NCI-H345 treated with DMSO at 0.1 percent for 48 hours (cell line): Measurements from ENCODE around the gene PIGU.
"Not testable (repeated sequence)": the region's sequence is repeated elsewhere in the genome, so short reads cannot be mapped to it uniquely, and the experiment has no call there.

Experiments used
- DNase-seq: peaks from one replicate; lab custom pipeline; 2025; ENCODE audit not compliant: unreplicated experiment; lab: John Stamatoyannopoulos, UW

Gene PIGU, protein sequence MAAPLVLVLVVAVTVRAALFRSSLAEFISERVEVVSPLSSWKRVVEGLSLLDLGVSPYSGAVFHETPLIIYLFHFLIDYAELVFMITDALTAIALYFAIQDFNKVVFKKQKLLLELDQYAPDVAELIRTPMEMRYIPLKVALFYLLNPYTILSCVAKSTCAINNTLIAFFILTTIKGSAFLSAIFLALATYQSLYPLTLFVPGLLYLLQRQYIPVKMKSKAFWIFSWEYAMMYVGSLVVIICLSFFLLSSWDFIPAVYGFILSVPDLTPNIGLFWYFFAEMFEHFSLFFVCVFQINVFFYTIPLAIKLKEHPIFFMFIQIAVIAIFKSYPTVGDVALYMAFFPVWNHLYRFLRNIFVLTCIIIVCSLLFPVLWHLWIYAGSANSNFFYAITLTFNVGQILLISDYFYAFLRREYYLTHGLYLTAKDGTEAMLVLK

DNA sequence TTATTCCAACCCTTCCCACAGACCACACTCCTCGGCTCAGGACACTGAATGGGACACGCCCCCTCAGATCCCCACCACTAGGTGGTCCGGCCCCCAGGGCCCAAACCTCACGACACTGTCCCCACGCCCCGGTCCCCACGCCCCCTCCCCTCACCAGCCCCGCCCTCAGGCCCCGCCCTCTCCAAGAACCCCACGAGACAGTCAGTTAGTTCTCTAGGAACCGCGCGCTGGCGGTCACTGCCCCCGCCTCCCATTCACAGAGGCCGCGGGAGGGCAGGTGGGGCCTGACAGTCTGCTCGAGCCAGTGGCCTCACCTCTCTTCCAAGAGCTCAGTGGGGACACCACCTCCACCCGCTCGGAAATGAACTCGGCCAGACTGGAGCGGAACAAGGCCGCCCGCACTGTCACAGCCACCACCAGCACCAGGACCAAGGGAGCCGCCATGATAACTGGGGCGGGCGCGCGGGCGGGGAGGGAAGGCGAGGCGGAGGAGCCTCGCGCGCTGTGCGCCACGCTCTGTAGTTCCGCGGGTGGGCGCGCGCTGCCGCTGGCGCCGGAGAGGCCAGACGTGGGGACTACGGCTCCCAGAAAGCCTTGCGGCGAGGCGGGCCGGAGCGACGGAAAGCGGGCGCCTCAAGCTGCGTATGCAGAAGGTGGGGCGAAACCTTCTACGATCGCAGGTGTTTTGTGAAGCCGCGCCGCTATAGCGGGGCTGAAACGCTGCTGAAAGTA is at the start of gene PIGU:
Gene PIGU (minus strand): TSS at position 451 of the 732 bp plus-strand sequence. CDS start 7 bp downstream, at position 444.
- DNase-seq, result peak; percentile 97

DNA sequence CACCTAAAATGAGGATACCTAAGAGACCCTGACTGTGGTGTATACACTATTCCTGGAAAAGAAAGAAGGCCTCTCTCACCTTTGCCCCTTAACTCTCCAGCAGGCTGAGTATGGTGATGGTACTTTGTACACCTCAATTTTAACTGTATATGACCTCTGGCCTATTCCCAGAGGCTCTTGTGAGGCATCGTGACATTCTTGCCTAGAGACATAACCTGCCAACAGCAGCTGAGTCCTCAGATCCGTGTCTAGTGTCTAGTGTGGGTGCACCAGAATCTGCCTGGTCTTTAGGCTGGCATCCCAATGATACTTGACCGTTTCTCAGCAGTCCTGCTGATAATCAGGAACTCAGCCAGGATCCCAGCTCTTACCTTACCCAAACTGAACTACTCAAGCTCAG is 47.3 kb upstream of the PIGU start:
- no peak for DNase-seq

DNA sequence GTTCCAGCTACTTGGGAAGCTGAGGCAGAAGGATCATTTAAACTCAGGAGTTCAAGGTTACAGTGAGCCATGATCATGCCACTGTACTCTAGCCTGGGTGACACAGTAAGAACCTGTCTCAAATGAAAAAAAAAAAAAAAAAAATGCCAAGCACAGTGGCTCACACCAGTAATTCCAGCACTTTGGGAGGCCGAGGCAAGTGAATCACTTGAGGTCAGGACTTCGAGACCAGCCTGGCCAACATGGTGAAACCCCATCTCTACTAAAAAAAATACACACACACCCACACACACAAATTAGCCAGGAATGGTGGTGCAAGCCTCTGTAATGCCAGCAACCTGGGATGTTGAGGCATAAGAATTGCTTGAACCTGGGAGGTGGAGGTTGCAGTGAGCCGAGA is 45.7 kb upstream of the PIGU start:
- not testable (repeated sequence) for DNase-seq

DNA sequence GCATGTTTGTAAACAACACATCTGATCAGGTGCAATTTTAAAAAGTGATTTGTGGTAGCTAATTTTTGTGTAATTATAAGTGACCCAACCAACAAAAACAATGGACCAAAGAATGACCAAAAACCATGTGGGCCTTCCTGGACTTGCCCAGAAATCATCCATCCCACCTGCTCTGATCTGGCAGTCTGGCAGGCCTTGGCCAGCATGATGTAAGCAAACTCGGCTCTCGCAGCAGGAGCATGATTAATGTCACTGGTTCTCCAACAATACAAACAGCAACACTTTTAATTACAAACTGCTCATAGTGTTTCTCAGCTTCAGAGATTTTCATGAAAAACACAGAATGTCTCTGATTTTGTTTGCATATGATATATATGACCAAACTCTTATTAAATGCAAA is 43.4 kb upstream of the PIGU start:
- DNase-seq, result no peak

DNA sequence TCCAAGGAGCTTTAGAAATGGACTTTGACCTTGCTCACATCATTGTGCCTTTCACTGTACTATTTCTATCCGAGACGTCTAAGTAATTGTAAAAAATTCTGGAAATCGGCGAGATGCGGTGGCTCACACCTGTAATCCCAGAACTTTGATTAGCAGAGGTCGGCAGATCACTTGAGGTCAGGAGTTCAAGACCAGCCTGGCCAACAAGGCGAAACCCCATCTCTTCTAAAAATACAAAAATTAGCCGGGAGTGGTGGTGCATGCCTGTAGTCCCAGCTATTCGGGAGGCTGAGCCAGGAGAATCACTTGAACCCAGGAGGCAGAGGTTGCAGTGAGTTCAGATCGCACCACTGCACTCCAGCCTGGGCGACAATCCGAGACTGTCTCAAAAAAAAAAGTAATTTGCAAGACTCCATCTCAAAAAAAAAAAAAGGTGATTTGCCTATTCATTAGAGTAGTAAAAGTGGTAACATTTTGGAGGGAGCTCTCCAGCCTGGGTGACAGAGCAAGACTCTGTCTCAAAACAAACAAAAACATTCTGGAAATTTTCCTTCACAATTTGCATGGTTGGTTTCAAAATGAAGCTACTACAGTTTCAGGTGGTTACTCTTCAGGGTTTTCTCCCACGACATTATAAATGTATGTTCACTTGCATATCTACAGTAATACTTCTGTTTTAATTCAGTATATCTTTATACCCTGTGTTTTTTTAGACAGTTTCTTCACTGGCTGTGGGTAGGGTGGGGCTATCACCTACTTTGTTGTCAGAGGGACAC is 42.5 kb upstream of the PIGU start:
- DNase-seq, result not testable (repeated sequence)

DNA sequence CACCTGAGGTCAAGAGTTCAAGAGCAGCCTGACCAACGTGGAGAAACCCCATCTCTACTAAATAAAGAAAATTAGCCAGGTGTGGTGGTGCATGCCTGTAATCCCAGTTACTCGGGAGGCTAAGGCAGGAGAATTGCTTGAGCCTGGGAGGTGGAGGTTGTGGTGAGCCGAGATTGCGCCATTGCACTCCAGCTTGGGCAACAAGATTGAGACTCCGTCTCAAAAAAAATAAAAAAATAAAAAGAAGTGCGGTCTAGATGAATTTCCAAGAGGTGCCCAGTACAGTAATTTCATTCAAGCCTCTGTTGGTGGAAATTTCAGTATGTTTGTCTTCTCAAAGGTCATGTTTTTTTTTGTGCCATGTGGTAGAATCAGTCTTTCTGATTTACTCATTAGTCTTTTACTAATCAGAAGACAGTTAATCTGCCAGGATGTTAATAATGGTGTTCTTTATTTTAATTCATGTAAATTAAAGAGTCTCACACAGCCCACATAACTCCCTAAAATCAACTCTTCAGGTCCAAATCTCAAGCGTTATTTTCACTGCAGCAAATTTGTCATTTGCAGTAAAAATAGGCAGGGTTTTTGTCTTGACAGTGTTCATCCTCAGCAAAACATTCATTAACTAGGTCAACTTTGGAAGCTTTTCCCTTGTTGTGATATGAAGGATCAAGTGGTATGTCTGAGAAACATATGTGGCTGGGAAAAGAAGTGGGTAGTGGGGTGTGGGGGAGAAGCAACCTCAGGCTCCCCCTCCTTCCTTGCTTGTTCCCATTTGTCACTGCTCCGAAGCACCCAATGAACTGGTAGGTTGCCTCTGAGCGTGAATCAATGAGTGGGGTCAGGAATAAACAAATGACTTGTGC is 40.6 kb upstream of the PIGU start:
- no peak for DNase-seq

DNA sequence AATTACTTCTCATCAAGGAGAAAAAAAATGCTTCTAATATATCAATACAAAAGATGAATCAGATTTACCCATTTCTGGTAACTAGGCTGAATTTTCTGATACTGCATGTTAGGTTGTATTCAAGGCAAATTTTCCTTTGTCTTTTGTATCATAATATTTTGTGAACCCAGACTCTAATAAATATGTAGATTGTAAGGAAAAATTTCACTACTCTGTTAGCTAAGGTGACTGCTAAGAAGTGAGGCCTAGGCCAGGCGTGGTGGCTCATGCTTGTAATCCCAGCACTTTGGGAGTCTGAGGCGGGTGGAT is 40.0 kb upstream of the PIGU start:
- no peak for DNase-seq

DNA sequence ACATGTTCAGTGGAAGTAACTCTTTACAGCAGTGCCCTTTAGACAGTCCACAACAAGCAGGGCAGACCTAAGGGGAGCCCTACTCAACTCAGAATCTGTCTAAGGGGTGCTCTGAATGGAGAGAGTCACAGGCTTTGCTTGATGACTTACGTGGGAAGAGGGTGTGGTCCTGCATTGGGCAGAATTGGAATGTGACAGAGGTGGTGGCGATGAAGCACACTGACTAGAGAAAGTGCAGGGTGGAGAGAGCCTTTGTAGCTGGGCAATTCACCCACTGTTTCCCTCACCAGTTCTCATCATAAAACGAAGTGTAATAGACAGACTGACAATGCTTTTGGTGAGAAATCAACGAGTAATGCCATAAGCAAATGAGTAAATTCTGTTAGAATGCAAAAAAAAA is 38.5 kb upstream of the PIGU start:
- DNase-seq, result no peak

DNA sequence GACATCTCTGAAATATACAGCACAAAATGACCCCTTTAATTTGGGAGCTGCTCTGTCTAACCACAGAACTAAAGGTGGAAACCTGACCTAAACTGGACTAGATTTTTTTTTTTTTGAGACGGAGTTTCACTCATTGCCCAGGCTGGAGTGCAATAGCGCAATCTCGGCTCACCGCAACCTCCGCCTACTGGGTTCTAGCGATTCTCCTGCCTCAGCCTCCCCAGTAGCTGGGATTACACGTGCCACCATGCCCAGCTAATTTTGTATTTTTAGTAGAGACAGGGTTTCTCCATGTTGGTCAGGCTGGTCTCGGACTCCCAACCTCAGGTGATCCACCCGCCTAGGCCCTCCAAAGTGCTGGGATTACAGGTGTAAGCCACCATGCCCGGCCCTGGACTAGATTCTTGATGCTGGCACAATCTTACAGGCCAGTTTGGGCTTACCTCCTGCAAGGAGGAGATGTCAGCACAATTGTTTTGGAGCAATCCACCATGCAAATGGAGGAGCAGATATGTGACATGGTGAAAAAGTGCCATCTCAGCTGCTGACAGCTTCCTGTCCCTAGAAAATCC is 37.1 kb upstream of the PIGU start:
- not testable (repeated sequence) for DNase-seq

DNA sequence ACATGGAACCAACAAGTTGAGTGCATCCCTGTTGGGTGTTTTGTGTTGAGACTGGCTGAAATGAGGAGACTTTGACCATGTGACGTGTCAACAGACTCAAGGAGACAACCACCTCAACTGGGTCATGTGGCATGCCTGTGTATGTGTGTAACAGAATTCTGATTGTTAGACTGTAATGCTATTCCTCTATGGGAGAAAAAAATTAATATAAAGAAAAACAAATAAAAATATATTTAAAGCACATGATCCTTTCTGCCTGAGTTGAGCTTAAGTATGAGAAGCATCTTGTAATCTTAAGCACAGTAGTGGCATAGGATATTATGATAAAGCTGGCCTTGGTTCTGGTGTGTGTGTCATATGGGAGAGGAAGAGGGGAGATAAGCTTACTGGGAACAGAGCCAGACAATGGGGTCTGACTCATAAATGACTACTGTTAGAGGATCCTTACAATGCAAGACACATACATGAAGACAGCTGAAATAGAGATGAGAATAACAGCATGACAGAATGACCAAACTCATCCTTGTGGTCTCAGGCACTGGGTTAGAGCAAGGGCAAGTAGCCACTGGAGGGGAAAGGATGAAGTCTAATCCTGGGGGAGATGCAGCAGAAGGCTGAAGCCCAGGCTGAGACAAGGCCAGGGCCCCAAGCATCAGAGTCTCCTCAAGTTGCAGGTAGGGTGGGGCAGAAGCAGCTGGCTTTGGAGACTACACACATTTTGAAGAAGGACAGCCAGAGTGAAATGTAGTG is 36.5 kb upstream of the PIGU start:
- DNase-seq, result no peak

DNA sequence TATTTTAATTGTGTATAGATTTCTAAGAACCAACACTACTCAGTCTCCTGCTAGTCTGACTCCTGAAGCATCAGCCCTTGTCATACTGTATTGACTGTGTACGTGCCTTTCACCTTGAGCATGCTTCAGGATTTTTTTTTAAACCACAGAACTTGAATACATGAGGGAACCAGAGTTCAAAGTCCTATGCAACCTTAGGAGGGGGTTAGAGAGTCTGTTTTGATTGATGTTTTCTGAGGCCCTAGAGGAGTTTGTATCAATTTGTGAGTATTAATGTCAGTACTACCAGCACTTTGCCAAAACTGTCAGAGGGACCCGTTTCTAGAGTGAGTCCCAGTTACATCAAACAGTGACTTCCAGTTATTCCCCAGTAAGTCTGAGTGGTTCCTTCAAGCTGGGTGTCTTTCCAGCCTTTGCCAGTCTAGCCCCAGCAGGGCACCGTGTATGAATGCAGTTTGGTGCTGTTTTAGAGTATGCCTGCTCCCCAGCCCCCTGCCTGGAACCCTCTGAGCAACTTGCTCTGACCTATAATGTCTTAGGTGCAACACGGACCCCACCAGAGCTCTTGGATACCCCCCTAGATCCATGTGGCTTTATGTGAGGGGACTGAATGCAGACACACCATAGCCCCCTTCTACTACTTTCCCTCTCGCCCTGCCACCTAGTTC is 35.8 kb upstream of the PIGU start:
- no peak for DNase-seq

DNA sequence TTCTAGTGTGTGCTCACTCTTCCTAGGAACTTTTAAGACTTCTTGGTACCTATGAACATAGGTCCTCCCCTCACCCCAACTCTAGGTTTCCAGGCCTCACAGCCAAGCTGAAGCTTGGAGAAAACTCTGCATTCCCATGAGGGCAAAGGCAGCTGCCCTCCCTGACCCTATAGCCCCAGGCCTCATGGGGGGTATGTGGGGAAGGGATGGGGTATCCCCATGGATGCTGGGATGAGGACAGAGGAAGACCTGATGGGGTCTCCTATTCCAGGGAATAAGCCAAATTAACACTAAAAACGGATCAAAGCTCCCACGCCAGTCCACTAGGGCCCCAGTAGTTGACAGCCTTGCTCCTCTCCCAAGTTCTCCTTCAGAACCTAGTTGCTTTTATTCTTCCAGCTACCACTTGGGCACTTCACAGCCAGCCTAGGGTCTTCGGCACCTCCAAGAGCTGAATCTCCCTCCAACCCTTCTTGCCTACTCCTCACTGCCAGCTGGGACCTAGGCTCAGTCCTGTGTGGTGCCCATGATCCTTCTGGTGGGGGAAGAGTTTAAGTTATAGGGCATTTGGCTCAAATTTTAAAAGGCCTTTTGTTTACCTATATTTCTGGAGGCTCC is 35.0 kb upstream of the PIGU start:
- no peak for DNase-seq

DNA sequence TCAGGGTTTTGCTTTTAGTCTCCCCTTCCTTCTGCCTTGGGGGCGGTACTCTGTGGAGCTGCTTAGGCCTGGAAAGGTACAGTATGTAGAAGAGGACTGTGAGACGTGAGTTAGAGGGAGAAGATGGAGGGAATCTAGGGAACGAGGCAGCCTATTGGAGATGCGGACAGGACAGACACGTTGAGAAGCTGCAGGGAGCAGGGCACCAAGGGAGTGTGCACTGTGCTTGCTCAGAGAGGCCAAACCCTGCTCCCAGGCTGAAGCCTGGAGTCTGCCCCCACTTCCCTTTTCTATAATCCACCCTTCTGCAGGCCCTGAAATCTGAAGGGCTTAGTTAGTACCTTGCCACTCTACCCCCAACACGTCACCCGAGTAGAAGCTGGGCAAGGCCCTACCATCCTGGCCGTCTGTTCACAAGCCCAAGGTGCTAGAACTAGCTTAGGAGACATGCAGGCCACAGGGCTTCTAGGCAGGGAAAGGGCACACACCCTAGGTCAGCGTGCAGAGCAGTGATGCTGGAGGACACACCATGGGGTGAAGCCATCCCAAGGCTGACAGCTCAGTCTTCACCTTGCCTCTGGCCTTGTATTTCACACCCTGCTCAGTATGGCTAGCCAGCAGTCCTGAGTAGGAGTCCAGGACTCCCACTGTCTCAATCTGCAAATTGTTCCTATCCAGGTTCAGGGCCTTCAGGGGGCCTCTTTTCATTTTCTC is 34.1 kb upstream of the PIGU start:
- DNase-seq, result no peak

DNA sequence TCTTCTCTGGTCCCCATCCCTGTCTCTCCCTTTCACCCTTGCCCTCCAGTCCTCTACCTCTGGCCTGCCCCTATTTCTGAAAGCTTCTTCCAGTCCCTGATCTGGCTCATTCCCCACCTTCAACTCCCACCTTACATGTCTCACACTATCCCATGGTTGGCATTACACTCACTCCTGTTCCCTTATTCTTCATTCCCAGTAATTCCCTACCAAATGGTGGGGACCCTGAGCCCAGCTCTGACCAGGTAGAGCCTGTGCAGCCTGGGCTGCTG is 33.6 kb upstream of the PIGU start:
- DNase-seq, result no peak

DNA sequence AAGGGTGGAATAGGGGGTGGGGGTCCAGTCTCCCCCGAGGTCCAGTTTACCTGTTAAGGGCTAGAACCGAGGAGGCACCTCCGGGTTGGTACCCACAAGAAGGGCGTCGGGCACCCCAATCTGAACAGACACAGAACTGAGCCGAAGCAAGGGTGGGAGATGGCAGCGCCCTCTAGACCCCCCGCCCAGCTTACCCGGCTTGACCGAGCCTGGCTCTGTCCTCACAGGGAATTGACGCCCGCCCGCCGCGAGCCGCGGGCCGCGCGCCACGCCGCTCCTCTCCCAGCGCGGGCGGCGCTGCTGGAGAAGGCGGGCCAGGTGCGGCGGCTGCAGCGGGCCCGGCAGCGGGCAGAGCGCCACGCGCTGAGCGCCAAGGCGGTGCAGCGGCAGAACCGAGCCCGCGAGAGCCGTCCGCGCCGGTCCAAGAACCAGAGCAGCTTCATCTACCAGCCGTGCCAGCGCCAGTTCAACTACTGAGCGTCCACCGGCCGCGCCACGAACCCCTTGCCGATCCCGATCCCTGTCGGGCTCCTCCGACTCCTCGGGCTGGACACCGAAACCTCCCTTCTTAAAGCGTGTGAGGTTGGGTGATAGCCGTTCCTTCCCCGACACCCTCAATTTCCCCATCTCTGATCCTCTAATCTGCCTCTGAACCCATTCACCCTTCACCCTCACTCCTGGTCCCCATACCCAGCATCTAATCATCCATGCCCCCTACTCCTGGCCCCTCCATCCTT is 33.1 kb upstream of the PIGU start:
- DNase-seq, result peak; percentile 76

DNA sequence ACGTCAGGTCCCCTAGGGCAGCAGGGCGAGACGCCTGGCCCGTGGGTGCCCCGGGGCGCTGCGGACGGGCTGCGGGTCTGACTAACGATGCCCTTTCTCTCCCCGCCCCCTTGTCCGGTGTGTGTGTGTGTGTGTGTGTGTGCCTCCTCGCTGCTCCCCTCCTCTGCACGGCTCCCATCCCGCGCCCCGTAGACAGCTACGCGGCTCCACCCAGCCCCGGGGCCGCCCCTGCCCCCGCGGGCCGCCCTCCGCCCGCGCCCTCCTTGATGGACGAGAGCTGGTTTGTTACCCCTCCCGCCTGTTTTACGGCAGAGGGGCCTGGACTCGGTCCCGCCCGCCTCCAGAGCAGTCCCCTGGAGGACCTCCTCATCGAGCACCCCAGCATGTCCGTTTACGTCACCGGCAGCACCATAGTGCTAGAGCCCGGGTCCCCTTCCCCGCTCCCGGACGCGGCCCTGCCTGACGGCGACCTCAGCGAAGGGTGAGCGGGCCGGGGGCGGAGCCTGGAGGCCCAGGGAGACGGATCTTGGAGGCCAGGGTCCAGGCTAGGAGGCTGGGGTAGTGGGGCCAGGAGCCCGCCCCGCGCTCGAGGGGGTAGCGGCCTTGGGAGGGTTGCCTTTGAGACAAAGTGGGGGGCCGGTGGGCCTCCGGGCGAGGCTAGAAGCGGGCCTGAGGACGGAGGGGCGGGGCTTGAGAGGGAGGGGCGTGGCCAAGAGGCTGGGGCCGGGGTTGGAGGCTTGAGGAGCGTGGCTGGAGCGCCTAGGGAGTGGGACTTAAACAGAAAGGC is 32.3 kb upstream of the PIGU start:
- peak; percentile 93 for DNase-seq

DNA sequence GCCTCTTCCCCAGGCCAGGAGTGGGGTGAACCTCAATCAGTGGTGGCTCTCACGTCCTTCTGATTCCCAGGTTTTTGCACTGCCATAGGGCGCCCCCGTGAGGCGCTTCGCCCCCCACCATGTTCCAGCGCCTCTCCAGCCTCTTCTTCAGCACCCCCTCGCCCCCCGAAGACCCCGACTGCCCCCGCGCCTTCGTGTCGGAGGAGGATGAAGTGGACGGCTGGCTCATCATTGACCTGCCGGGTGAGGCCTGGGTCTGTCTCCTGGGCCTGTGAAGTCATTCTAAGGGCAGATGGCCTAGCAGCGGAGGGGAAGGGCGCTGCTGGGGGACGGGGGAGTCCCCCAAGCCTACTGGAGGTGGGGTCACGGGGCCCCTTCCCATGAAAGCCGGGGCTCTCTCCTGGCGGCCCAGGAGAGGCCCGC is 31.7 kb upstream of the PIGU start:
- DNase-seq, result peak; percentile 18
